ENCODE data around the gene PRLR. TPM values are rescaled to one million over a fixed set of nuclear protein-coding genes. Genes with fewer than 3 reads are reported as not detected.

The PRLR gene
- total and polyA plus RNA-seq, 2 of the 8 experiments (the other 6 are each of a cell fraction or from before 2014, with no cell fraction given) = 0.53 to 2.5 TPM

DNA sequence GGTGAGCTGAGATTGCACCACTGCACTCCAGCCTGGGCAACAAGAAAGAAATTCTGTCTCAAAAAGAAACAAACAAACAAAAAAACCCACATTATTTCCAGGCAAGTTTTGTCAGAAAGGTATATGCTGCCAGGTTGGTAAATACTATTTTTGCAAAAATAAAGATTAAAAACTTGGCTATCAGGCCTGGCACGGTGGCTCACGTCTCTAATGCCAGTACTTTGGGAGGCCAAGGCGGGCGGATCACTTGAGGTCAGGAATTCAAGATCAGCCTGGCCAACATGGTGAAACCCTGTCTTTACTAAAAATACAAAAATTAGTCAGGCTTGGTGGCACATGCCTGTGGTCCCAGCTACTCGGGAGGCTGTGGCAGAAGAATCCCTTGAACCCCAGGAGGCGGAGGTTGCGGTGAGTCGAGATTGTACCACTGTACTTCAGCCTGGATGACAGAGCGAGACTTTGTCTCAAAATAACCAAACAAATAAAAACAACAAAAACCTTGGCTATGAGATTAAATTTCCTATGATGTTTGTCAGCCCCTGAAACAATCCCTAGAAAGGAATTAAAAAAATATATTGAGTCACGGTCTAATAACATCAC, 205.3 kb downstream of the PRLR start:
- Histone ChIP-seq H3K27me3 (replicated peaks in 1 of 4; ENCODE audit: control insufficient read depth in 3 of 4, extremely low read depth in 1 of 4, insufficient read depth in 3 of 4, low read length in 3 of 4) (no peaks in the 10 kb centered on the region), H3K9me3 (ENCODE audit: insufficient read depth in 2 of 2, low read depth in 1 of 2, low read length in 1 of 2) (no peaks in the 10 kb centered on the region), H3K23ac (ENCODE audit: insufficient read length) (no peak overlapping the region), H2BK15ac (ENCODE audit: low read length) (no peak overlapping the region), H3K79me2 (ENCODE audit: control insufficient read depth in 1 of 2, insufficient read depth in 2 of 2, low read length in 2 of 2) (no peaks in the 10 kb centered on the region), H3K23me2 (ENCODE audit: low read depth, low read length) (no peaks in the 10 kb centered on the region), H3K56ac (replicated peaks; ENCODE audit: insufficient read length, low read depth, low read length) (no peak overlapping the region), H3K18ac (ENCODE audit: extremely low read depth, low read length) (no peak overlapping the region), H2AFZ (ENCODE audit: low read length) (no peak overlapping the region), H3K4ac (replicated peaks; ENCODE audit: insufficient read length, low read depth, low read length) (no peak overlapping the region), H2BK5ac (ENCODE audit: low read depth, low read length) (no peak overlapping the region), H3K14ac (ENCODE audit: insufficient read length) (no peak overlapping the region), H3K27ac (ENCODE audit: low read depth, low read length) (no peak overlapping the region), H3K79me1 (ENCODE audit: low read depth, low read length) (no peaks in the 10 kb centered on the region), H3K36me3 (ENCODE audit: control insufficient read depth in 2 of 4, insufficient read depth in 4 of 4, low read length in 3 of 4) (no peaks in the 10 kb centered on the region), H3K4me3 (ENCODE audit: extremely low read depth in 1 of 4, insufficient read depth in 2 of 4, low read depth in 3 of 4, low read length in 4 of 4) (no peak overlapping the region), H4K91ac (replicated peaks; ENCODE audit: insufficient read length, low read length) (no peak overlapping the region), H4K20me1 (replicated peaks in 1 of 2; ENCODE audit: control insufficient read depth in 1 of 2, insufficient read depth in 2 of 2, low read length in 2 of 2) (no peaks in the 10 kb centered on the region), H3K4me2 (ENCODE audit: insufficient read depth in 1 of 2, low read depth in 2 of 2, low read length in 2 of 2) (no peak overlapping the region), H2BK120ac (replicated peaks; ENCODE audit: low read depth, low read length) (no peak overlapping the region), H2AK5ac (ENCODE audit: low read depth, low read length) (no peak overlapping the region), H3K9ac (replicated peaks in 1 of 4; ENCODE audit: extremely low read depth in 1 of 4, low read depth in 3 of 4, low read length in 3 of 4) (no peak overlapping the region), H3K4me1 (replicated peaks in 1 of 4; ENCODE audit: control insufficient read depth in 3 of 4, insufficient read depth in 4 of 4, low read length in 3 of 4) (no peaks in the 10 kb centered on the region), H2BK20ac (ENCODE audit: low read length) (no peak overlapping the region), H4K5ac (ENCODE audit: insufficient read length, low read depth, low read length) (no peak overlapping the region), H4K8ac (ENCODE audit: extremely low read depth, insufficient read depth, low read length) (no peak overlapping the region), H2BK12ac (ENCODE audit: low read depth, low read length) (no peak overlapping the region)
- POLR2A ChIA-PET (ENCODE audit: partially characterized antibody) = no interaction called here
- CTCF ChIA-PET (ENCODE audit: partially characterized antibody) = no interaction called here
- WGBS, 2 experiments (ENCODE audit: extremely low coverage in 1 of 2, insufficient coverage in 1 of 2, insufficient read length in 1 of 2, insufficient replicate concordance in 2 of 2, low coverage in 1 of 2, low lambda C conversion rate in 2 of 2, missing lambda C conversion rate in 1 of 2) = 84% methylated on average over 10 of the region's 10 CpGs; no CpG with 5 or more reads in 1 of the 2 experiments
- DNase-seq (ENCODE audit: low read depth in 1 of 2, low spot score in 2 of 2) (no peak), FAIRE-seq (no peak)
- no peak for TF ChIP-seq YY1 (IDR thresholded peaks at IDR 0.05; ENCODE audit: low read depth, low read length)
- TF ChIP-seq KDM4A (IDR thresholded peaks at IDR 0.05; ENCODE audit: low read depth, low read length, severe bottlenecking) = no peak
- TF ChIP-seq, protein P1, sequence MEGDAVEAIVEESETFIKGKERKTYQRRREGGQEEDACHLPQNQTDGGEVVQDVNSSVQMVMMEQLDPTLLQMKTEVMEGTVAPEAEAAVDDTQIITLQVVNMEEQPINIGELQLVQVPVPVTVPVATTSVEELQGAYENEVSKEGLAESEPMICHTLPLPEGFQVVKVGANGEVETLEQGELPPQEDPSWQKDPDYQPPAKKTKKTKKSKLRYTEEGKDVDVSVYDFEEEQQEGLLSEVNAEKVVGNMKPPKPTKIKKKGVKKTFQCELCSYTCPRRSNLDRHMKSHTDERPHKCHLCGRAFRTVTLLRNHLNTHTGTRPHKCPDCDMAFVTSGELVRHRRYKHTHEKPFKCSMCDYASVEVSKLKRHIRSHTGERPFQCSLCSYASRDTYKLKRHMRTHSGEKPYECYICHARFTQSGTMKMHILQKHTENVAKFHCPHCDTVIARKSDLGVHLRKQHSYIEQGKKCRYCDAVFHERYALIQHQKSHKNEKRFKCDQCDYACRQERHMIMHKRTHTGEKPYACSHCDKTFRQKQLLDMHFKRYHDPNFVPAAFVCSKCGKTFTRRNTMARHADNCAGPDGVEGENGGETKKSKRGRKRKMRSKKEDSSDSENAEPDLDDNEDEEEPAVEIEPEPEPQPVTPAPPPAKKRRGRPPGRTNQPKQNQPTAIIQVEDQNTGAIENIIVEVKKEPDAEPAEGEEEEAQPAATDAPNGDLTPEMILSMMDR (IDR thresholded peaks at IDR 0.05; ENCODE audit: control extremely low read depth in 1 of 3, insufficient read depth in 1 of 3, low read depth in 1 of 3, low read length in 3 of 3) = no peak
- TF ChIP-seq, protein P2, sequence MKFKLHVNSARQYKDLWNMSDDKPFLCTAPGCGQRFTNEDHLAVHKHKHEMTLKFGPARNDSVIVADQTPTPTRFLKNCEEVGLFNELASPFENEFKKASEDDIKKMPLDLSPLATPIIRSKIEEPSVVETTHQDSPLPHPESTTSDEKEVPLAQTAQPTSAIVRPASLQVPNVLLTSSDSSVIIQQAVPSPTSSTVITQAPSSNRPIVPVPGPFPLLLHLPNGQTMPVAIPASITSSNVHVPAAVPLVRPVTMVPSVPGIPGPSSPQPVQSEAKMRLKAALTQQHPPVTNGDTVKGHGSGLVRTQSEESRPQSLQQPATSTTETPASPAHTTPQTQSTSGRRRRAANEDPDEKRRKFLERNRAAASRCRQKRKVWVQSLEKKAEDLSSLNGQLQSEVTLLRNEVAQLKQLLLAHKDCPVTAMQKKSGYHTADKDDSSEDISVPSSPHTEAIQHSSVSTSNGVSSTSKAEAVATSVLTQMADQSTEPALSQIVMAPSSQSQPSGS (IDR thresholded peaks at IDR 0.05; ENCODE audit: low read length) = no peak
- TF ChIP-seq RNF2 (IDR thresholded peaks at IDR 0.05; ENCODE audit: borderline replicate concordance, low read depth, low read length, missing control alignments, poor library complexity, severe bottlenecking) = no peak
